ENCODE results near the gene SLC2A11. TPM values are rescaled to one million over a fixed set of nuclear protein-coding genes. Genes with fewer than 3 reads are reported as not detected.

The SLC2A11 gene
- total RNA-seq, 4 donors from 2014 or later, result 17.5 to 30.0 (median 24.3) TPM

- no peak overlapping the region for H3K27ac ChIP-seq
- H3K27me3 ChIP-seq, result no peaks in the 10 kb centered on the region
- H3K36me3 ChIP-seq, result peaks cover 24 to 26% of the 10 kb centered on the region in 2 donors
- peaks cover 3 to 6% of the 10 kb centered on the region in 2 donors for H3K4me1 ChIP-seq
- 89 to 93% methylated on average over 14 to 16 of the region's 16 CpGs for WGBS, 2 donors
- no peak overlapping the region for H3K4me3 ChIP-seq (replicated peaks in 1 of 3)
- no peaks in the 10 kb centered on the region for H3K9me3 ChIP-seq
- intact Hi-C loops (cut with DNase I), result no loop called here
- TF ChIP-seq CTCF (IDR thresholded peaks at IDR 0.05), result no peak
- no peak for TF ChIP-seq POLR2A (IDR thresholded peaks at IDR 0.05)
- DNase-seq, result no peak
These were observed 24.5 kb upstream of the SLC2A11 start for GRCh38 chr22:23833017-23833751.

GRCh38 chr22:23833911-23834317, 23.8 kb upstream of the SLC2A11 start:
- Histone ChIP-seq H3K36me3 (peaks cover 24 to 26% of the 10 kb centered on the region in 2 donors), H3K4me1 (peaks cover 10 to 13% of the 10 kb centered on the region in 2 donors), H3K27ac (no peak overlapping the region), H3K27me3 (no peaks in the 10 kb centered on the region), H3K9me3 (no peaks in the 10 kb centered on the region), H3K4me3 (replicated peaks in 1 of 3) (no peak overlapping the region)
- TF ChIP-seq CTCF (IDR thresholded peaks at IDR 0.05) (no peak), POLR2A (IDR thresholded peaks at IDR 0.05) (no peak)
- no peak for DNase-seq
- 80 to 88% methylated on average over 5 to 13 of the region's 13 CpGs for WGBS, 2 donors
- intact Hi-C loops (cut with DNase I), result no loop called here

GRCh38 chr22:23834406-23834792, 23.3 kb upstream of the SLC2A11 start:
- DNase-seq, result no peak
- H3K9me3 ChIP-seq, result no peaks in the 10 kb centered on the region
- H3K27me3 ChIP-seq, result no peaks in the 10 kb centered on the region
- H3K27ac ChIP-seq, result no peak overlapping the region
- intact Hi-C loops (cut with DNase I), result no loop called here
- no peak overlapping the region for H3K4me3 ChIP-seq (replicated peaks in 1 of 3)
- H3K4me1 ChIP-seq, result peaks cover 10 to 18% of the 10 kb centered on the region in 2 donors
- TF ChIP-seq CTCF (IDR thresholded peaks at IDR 0.05) (no peak), POLR2A (IDR thresholded peaks at IDR 0.05) (no peak)
- H3K36me3 ChIP-seq, result peaks cover 22 to 26% of the 10 kb centered on the region in 2 donors
- WGBS, 2 donors, result 91 to 97% methylated on average over 3 of the region's 3 CpGs

GRCh38 chr22:23834793-23835483, 22.7 kb upstream of the SLC2A11 start:
- no peak for DNase-seq
- peaks cover 19 to 26% of the 10 kb centered on the region in 2 donors for H3K36me3 ChIP-seq
- 85 to 91% methylated on average over 4 to 9 of the region's 10 CpGs for WGBS, 2 donors
- H3K4me1 ChIP-seq, result peaks cover 10 to 22% of the 10 kb centered on the region in 2 donors
- H3K27ac ChIP-seq, result no peak overlapping the region
- H3K4me3 ChIP-seq (replicated peaks in 1 of 3), result no peak overlapping the region
- H3K9me3 ChIP-seq, result no peaks in the 10 kb centered on the region
- intact Hi-C loops (cut with DNase I), result no loop called here
- no peak for TF ChIP-seq POLR2A (IDR thresholded peaks at IDR 0.05)
- no peak for TF ChIP-seq CTCF (IDR thresholded peaks at IDR 0.05)
- no peaks in the 10 kb centered on the region for H3K27me3 ChIP-seq

All from thyroid gland (tissue), 4 donors.